ENCODE data around the gene NUP98.
A peak's percentile ranks its signal among the peaks of the same experiment; 100 is the strongest.
"Not testable (repeated sequence)": the region's sequence is repeated elsewhere in the genome, so short reads cannot be mapped to it uniquely, and the experiment has no call there.

NUP98 gene

GRCh38 chr11:3659595-3660515 lies 137.5 kb downstream of the NUP98 start:
- CTCF ChIA-PET = no interaction called here
- Mint-ChIP-seq H3K4me1 (no peaks in the 10 kb centered on the region), H3K4me3 (no peak overlapping the region), H3K27ac (no peak overlapping the region), H3K9me3 (no peaks in the 10 kb centered on the region), H3K27me3 (peaks cover 19% of the 10 kb centered on the region), H3K36me3 (peaks cover 4% of the 10 kb centered on the region)
- no peak for DNase-seq

- H3K27ac Mint-ChIP-seq = no peak overlapping the region
- H3K27me3 Mint-ChIP-seq = peaks cover 19% of the 10 kb centered on the region
- no peak overlapping the region for H3K4me3 Mint-ChIP-seq
- CTCF ChIA-PET = no interaction called here
- no peaks in the 10 kb centered on the region for H3K9me3 Mint-ChIP-seq
- H3K4me1 Mint-ChIP-seq = no peaks in the 10 kb centered on the region
- H3K36me3 Mint-ChIP-seq = no peaks in the 10 kb centered on the region
- no peak for DNase-seq
Observed at GRCh38 chr11:3658252-3658651, 139.1 kb downstream of the NUP98 start.

- H3K27me3 Mint-ChIP-seq = peaks cover 19% of the 10 kb centered on the region
- DNase-seq, H3K9me3 Mint-ChIP-seq, H3K4me1 Mint-ChIP-seq, H3K4me3 Mint-ChIP-seq, H3K36me3 Mint-ChIP-seq, H3K27ac Mint-ChIP-seq: not testable (repeated sequence)
- CTCF ChIA-PET = interaction anchor here (0.9 kb wide), 1 partner anchor 45 kb away, joined by 3 read pairs; no protein-coding TSS in a partner anchor
Observed at GRCh38 chr11:3657331-3657730, 140.0 kb downstream of the NUP98 start.

- Mint-ChIP-seq H3K27me3 (peaks cover 23% of the 10 kb centered on the region), H3K9me3 (no peaks in the 10 kb centered on the region), H3K36me3 (no peaks in the 10 kb centered on the region), H3K4me1 (no peaks in the 10 kb centered on the region), H3K27ac (no peak overlapping the region), H3K4me3 (no peak overlapping the region)
- CTCF ChIA-PET = no interaction called here
- no peak for DNase-seq
Observed at GRCh38 chr11:3655547-3655946, 141.8 kb downstream of the NUP98 start.

- H3K9me3 Mint-ChIP-seq, H3K36me3 Mint-ChIP-seq, H3K4me1 Mint-ChIP-seq, DNase-seq, H3K27ac Mint-ChIP-seq, H3K4me3 Mint-ChIP-seq, CTCF ChIA-PET: not testable (repeated sequence)
- peaks cover 22% of the 10 kb centered on the region for H3K27me3 Mint-ChIP-seq
Observed at GRCh38 chr11:3652514-3652913, 144.8 kb downstream of the NUP98 start.

GRCh38 chr11:3649374-3649773 lies 148.0 kb downstream of the NUP98 start:
- H3K4me3 Mint-ChIP-seq, DNase-seq, H3K36me3 Mint-ChIP-seq, H3K4me1 Mint-ChIP-seq, H3K27ac Mint-ChIP-seq, CTCF ChIA-PET, H3K9me3 Mint-ChIP-seq: not testable (repeated sequence)
- peaks cover 46% of the 10 kb centered on the region for H3K27me3 Mint-ChIP-seq

- CTCF ChIA-PET = not testable (repeated sequence)
Observed at GRCh38 chr11:3648843-3649242, 148.5 kb downstream of the NUP98 start.

GRCh38 chr11:3645552-3645951 lies 151.8 kb downstream of the NUP98 start:
- no peak overlapping the region for H3K4me3 Mint-ChIP-seq
- H3K9me3 Mint-ChIP-seq = no peaks in the 10 kb centered on the region
- H3K27me3 Mint-ChIP-seq = peaks cover 78% of the 10 kb centered on the region
- peaks cover 10% of the 10 kb centered on the region for H3K4me1 Mint-ChIP-seq
- DNase-seq = no peak
- CTCF ChIA-PET = interaction anchor here (0.6 kb wide), 1 partner anchor 163 kb away, joined by 3 read pairs; no protein-coding TSS in a partner anchor
- no peak overlapping the region for H3K27ac Mint-ChIP-seq
- H3K36me3 Mint-ChIP-seq = no peaks in the 10 kb centered on the region

More at GRCh38 chr11:3648843-3649242, 148.5 kb downstream of the NUP98 start:
- H3K9me3 Mint-ChIP-seq, H3K27ac Mint-ChIP-seq, DNase-seq, H3K4me1 Mint-ChIP-seq, H3K4me3 Mint-ChIP-seq, H3K36me3 Mint-ChIP-seq: not testable (repeated sequence)
- H3K27me3 Mint-ChIP-seq = peaks cover 51% of the 10 kb centered on the region

GRCh38 chr11:3644817-3645235 lies 152.5 kb downstream of the NUP98 start, which contains the start of gene ART1:
TSS of gene ART1 (plus strand) at chr11:3645128. CDS start at chr11:3659214, 14,086 bp downstream.
- CTCF ChIA-PET = interaction anchor here (0.6 kb wide), 1 partner anchor 164 kb away, joined by 3 read pairs; no protein-coding TSS in a partner anchor
- Mint-ChIP-seq H3K9me3 (no peaks in the 10 kb centered on the region), H3K4me3 (no peak within 1 kb of the TSS), H3K27ac (no peak within 1 kb of the TSS), H3K4me1 (peaks cover 10% of the 10 kb centered on the region), H3K36me3 (no peaks in the 10 kb centered on the region), H3K27me3 (peaks cover 82% of the 10 kb centered on the region)
- DNase-seq = no peak

- H3K27me3 Mint-ChIP-seq = peaks cover 75% of the 10 kb centered on the region
- not testable (repeated sequence) for H3K4me3 Mint-ChIP-seq, H3K27ac Mint-ChIP-seq
Observed at GRCh38 chr11:3643102-3643546, 154.2 kb downstream of the NUP98 start.

GRCh38 chr11:3642071-3642951 lies 155.0 kb downstream of the NUP98 start:
- Mint-ChIP-seq H3K4me3 (peak overlapping the region; percentile 72), H3K27ac (no peak overlapping the region), H3K36me3 (no peaks in the 10 kb centered on the region), H3K9me3 (no peaks in the 10 kb centered on the region), H3K4me1 (peaks cover 10% of the 10 kb centered on the region), H3K27me3 (peaks cover 74% of the 10 kb centered on the region)
- CTCF ChIA-PET = no interaction called here
- peak; percentile 86 for DNase-seq

More at GRCh38 chr11:3643102-3643546, 154.2 kb downstream of the NUP98 start:
- H3K4me1 Mint-ChIP-seq = peaks cover 10% of the 10 kb centered on the region
- H3K9me3 Mint-ChIP-seq, CTCF ChIA-PET, H3K36me3 Mint-ChIP-seq, DNase-seq: not testable (repeated sequence)

- Mint-ChIP-seq H3K4me3 (peak within 1 kb of the TSS; percentile 72), H3K4me1 (peaks cover 10% of the 10 kb centered on the region), H3K9me3 (no peaks in the 10 kb centered on the region), H3K27me3 (peaks cover 79% of the 10 kb centered on the region), H3K27ac (no peak within 1 kb of the TSS), H3K36me3 (no peaks in the 10 kb centered on the region)
- no peak for DNase-seq
- CTCF ChIA-PET = no interaction called here
Observed at GRCh38 chr11:3641701-3642070, 155.7 kb downstream of the NUP98 start, which contains the start of gene ART5. TSS of gene ART5 (minus strand) at chr11:3641992. CDS start at chr11:3641862, 130 bp downstream.

GRCh38 chr11:3641191-3641590 lies 156.2 kb downstream of the NUP98 start:
- no peak for DNase-seq
- H3K27me3 Mint-ChIP-seq = peaks cover 76% of the 10 kb centered on the region
- peak overlapping the region; percentile 21 for H3K4me3 Mint-ChIP-seq
- CTCF ChIA-PET = no interaction called here
- H3K36me3 Mint-ChIP-seq = no peaks in the 10 kb centered on the region
- H3K4me1 Mint-ChIP-seq = peaks cover 10% of the 10 kb centered on the region
- no peak overlapping the region for H3K27ac Mint-ChIP-seq
- no peaks in the 10 kb centered on the region for H3K9me3 Mint-ChIP-seq

GRCh38 chr11:3639841-3640240 lies 157.5 kb downstream of the NUP98 start:
- H3K9me3 Mint-ChIP-seq = no peaks in the 10 kb centered on the region
- no peak for DNase-seq
- H3K36me3 Mint-ChIP-seq = no peaks in the 10 kb centered on the region
- H3K27ac Mint-ChIP-seq = no peak overlapping the region
- no peak overlapping the region for H3K4me3 Mint-ChIP-seq
- H3K27me3 Mint-ChIP-seq = peaks cover 63% of the 10 kb centered on the region
- peaks cover 10% of the 10 kb centered on the region for H3K4me1 Mint-ChIP-seq
- CTCF ChIA-PET = interaction anchor here (1.5 kb wide), 1 partner anchor 13 kb away, joined by 4 read pairs; no protein-coding TSS in a partner anchor
